ENCODE measurements around the gene TET1. TPM values are rescaled to one million over a fixed set of nuclear protein-coding genes. Genes with fewer than 3 reads are reported as not detected.

TET1 gene
- total and polyA plus RNA-seq, 2 of the 13 experiments (the other 11 are each of a cell fraction or from before 2014, with no cell fraction given): 6.9 to 7.3 TPM

GRCh38 chr10:68600041-68600778, 40.1 kb downstream of the TET1 start (continued):
- TF ChIP-seq ZNF83 (CRISPR knock-in tag; IDR thresholded peaks at IDR 0.05; ENCODE audit: borderline replicate concordance): peak; percentile 33; the same call in 1 of the 2 replicates
- TF ChIP-seq PPARG (CRISPR knock-in tag; conservative IDR thresholded peaks at IDR 0.05): no peak
- TF ChIP-seq ZNF329 (CRISPR knock-in tag; IDR thresholded peaks at IDR 0.05; ENCODE audit: low read depth): no peak
- no peak for TF ChIP-seq KLF13 (CRISPR knock-in tag; IDR thresholded peaks at IDR 0.05)
- TF ChIP-seq FOXK2 (IDR thresholded peaks at IDR 0.05): 0 out of 2 replicates have a peak, but pooled peaks have one; percentile 36
- no peak for TF ChIP-seq ZEB1 (IDR thresholded peaks at IDR 0.05; ENCODE audit: insufficient replicate concordance, low read depth)
- TF ChIP-seq MIER3 (CRISPR knock-in tag; IDR thresholded peaks at IDR 0.05; ENCODE audit: borderline replicate concordance): peak; percentile 39; the same call in 1 of the 2 replicates
- no peak for TF ChIP-seq PTBP1 (IDR thresholded peaks at IDR 0.05; ENCODE audit: low read depth, low read length, poor library complexity, severe bottlenecking)
- no peak for TF ChIP-seq SOX13 (IDR thresholded peaks at IDR 0.05)
- peak in 1 of 2 experiments; percentile 76; a peak in 2 of 4 replicates for TF ChIP-seq SOX13 (CRISPR knock-in tag; conservative IDR thresholded peaks at IDR 0.05 in 1 of 2, IDR thresholded peaks at IDR 0.05 in 1 of 2)
- peak; percentile 80 for TF ChIP-seq RXRA (CRISPR knock-in tag; IDR thresholded peaks at IDR 0.05)
- no peak for TF ChIP-seq ZNF615 (CRISPR knock-in tag; IDR thresholded peaks at IDR 0.05; ENCODE audit: borderline replicate concordance)
- TF ChIP-seq, protein P1, sequence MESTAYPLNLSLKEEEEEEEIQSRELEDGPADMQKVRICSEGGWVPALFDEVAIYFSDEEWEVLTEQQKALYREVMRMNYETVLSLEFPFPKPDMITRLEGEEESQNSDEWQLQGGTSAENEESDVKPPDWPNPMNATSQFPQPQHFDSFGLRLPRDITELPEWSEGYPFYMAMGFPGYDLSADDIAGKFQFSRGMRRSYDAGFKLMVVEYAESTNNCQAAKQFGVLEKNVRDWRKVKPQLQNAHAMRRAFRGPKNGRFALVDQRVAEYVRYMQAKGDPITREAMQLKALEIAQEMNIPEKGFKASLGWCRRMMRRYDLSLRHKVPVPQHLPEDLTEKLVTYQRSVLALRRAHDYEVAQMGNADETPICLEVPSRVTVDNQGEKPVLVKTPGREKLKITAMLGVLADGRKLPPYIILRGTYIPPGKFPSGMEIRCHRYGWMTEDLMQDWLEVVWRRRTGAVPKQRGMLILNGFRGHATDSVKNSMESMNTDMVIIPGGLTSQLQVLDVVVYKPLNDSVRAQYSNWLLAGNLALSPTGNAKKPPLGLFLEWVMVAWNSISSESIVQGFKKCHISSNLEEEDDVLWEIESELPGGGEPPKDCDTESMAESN (CRISPR knock-in tag; conservative IDR thresholded peaks at IDR 0.05): 0 out of 2 replicates have a peak, but pooled peaks have one; percentile 15
- peak; percentile 20; the same call in 1 of the 2 replicates for TF ChIP-seq HNF1A (IDR thresholded peaks at IDR 0.05; ENCODE audit: low read depth)
- TF ChIP-seq HNF1A (CRISPR knock-in tag; IDR thresholded peaks at IDR 0.05; ENCODE audit: borderline replicate concordance): peak; percentile 66
- TF ChIP-seq CBX1 (IDR thresholded peaks at IDR 0.05; ENCODE audit: low read depth): no peak
- no peak for TF ChIP-seq ARNT (IDR thresholded peaks at IDR 0.05)
- TF ChIP-seq ZNF614 (CRISPR knock-in tag; IDR thresholded peaks at IDR 0.05; ENCODE audit: borderline replicate concordance): peak; percentile 83
- TF ChIP-seq GLI4 (CRISPR knock-in tag; IDR thresholded peaks at IDR 0.05; ENCODE audit: borderline replicate concordance): no peak
- TF ChIP-seq ZGPAT (CRISPR knock-in tag; IDR thresholded peaks at IDR 0.05): peak; percentile 61
- no peak for TF ChIP-seq ZNF503 (CRISPR knock-in tag; IDR thresholded peaks at IDR 0.05)

Data from HepG2 (cell line).